COLO668 (cell line): Measurements from ENCODE around the gene STYXL2.
A peak's percentile ranks its signal among the peaks of the same experiment; 100 is the strongest.

ENCODE experiments used
- DNase-seq: peaks from one replicate; lab custom pipeline; 2025; ENCODE audit not compliant: unreplicated experiment; lab: John Stamatoyannopoulos, UW

STYXL2 gene

GRCh38 chr1:167093846-167094516 is at the start of gene STYXL2:
Gene STYXL2, plus strand, starts transcription at chr1:167094075. Its CDS starts 775 bp downstream, at chr1:167094850.
- DNase-seq, result no peak

- no peak for DNase-seq
Observed at GRCh38 chr1:167051907-167052306, 42.0 kb upstream of the STYXL2 start.

GRCh38 chr1:167052389-167052788 is 41.5 kb upstream of the STYXL2 start:
- DNase-seq, result no peak

- DNase-seq, result no peak
Observed at GRCh38 chr1:167054531-167054930, 39.3 kb upstream of the STYXL2 start.

- DNase-seq, result no peak
Observed at GRCh38 chr1:167054946-167055630, 38.8 kb upstream of the STYXL2 start.

- DNase-seq, result no peak
Observed at GRCh38 chr1:167056529-167057231, 37.2 kb upstream of the STYXL2 start.

- peak; percentile 62 for DNase-seq
Observed at GRCh38 chr1:167057241-167057688, 36.6 kb upstream of the STYXL2 start.

- peak; percentile 71 for DNase-seq
Observed at GRCh38 chr1:167059045-167059808, 34.6 kb upstream of the STYXL2 start.

- DNase-seq, result no peak
Observed at GRCh38 chr1:167059809-167060107, 34.1 kb upstream of the STYXL2 start.

GRCh38 chr1:167060141-167061072 is 33.5 kb upstream of the STYXL2 start:
- DNase-seq, result no peak

- DNase-seq, result no peak
Observed at GRCh38 chr1:167061073-167061464, 32.8 kb upstream of the STYXL2 start.

GRCh38 chr1:167064621-167065020 is 29.3 kb upstream of the STYXL2 start:
- DNase-seq, result no peak

- peak; percentile 86 for DNase-seq
Observed at GRCh38 chr1:167065471-167065870, 28.4 kb upstream of the STYXL2 start.

GRCh38 chr1:167066333-167067122 is 27.3 kb upstream of the STYXL2 start:
- DNase-seq, result peak; percentile 82

GRCh38 chr1:167067904-167068303 is 26.0 kb upstream of the STYXL2 start:
- no peak for DNase-seq

- no peak for DNase-seq
Observed at GRCh38 chr1:167068761-167069160, 25.1 kb upstream of the STYXL2 start.

- DNase-seq, result no peak
Observed at GRCh38 chr1:167071286-167071685, 22.6 kb upstream of the STYXL2 start.

- DNase-seq, result no peak
Observed at GRCh38 chr1:167076136-167076710, 17.7 kb upstream of the STYXL2 start.
